MM.1S (cell line): ENCODE measurements around the gene COL6A1.
A peak's percentile ranks its signal among the peaks of the same experiment; 100 is the strongest.

Experiments used
- DNase-seq: peaks from one replicate; pipeline ENCODE4 v3.0.0-alpha.2; 2015
- H2AFZ ChIP-seq: fragments of 300-600 bp; sonication (generic); 2 replicates; pipeline ENCODE4 v1.6.0; 2016; ENCODE audit warnings: antibody characterized with exemption, low read length
- H3F3A ChIP-seq: fragments of 300-600 bp; sonication (generic); 2 replicates; pipeline ENCODE4 v1.6.1; 2016; ENCODE audit warnings: mild to moderate bottlenecking, antibody characterized with exemption, low read length, moderate library complexity, mixed read lengths; ENCODE audit not compliant: insufficient read depth
- H3K27ac ChIP-seq: fragments of 300-600 bp; sonication (generic); 2 replicates; pipeline ENCODE4 v1.5.1; 2016; ENCODE audit warnings: mild to moderate bottlenecking, low read length
- H3K27me3 ChIP-seq: fragments of 300-600 bp; sonication (generic); replicated peaks from 2 replicates; pipeline ENCODE4 v1.6.0; 2016; ENCODE audit warnings: low read length; ENCODE audit not compliant: insufficient read depth
- H3K36me3 ChIP-seq: fragments of 300-600 bp; sonication (generic); replicated peaks from 2 replicates; pipeline ENCODE4 v1.6.1; 2016; ENCODE audit warnings: mild to moderate bottlenecking, low read length, mixed read lengths; ENCODE audit not compliant: insufficient read depth
- H3K4me1 ChIP-seq: fragments of 300-600 bp; sonication (generic); 2 replicates; pipeline ENCODE4 v1.6.1; 2016; ENCODE audit warnings: low read length, mixed read lengths
- H3K4me2 ChIP-seq: fragments of 300-600 bp; sonication (generic); 2 replicates; pipeline ENCODE4 v1.6.0; 2016; ENCODE audit warnings: low read depth, low read length
- H3K4me3 ChIP-seq: fragments of 300-600 bp; sonication (generic); 2 replicates; pipeline ENCODE4 v1.5.1; 2016; ENCODE audit warnings: low read length, mixed read lengths
- H3K79me2 ChIP-seq: fragments of 300-600 bp; sonication (generic); 2 replicates; pipeline ENCODE4 v1.6.1; 2016; ENCODE audit warnings: mixed run types, low read length, mixed read lengths
- H3K9ac ChIP-seq: fragments of 300-600 bp; sonication (generic); 2 replicates; pipeline ENCODE4 v1.6.1; 2016; ENCODE audit warnings: low read length, mixed read lengths
- H3K9me2 ChIP-seq: fragments of 300-600 bp; sonication (generic); replicated peaks from 2 replicates; pipeline ENCODE4 v1.6.1; 2016; ENCODE audit warnings: mild to moderate bottlenecking, low read length, mixed read lengths; ENCODE audit not compliant: insufficient read depth
- H3K9me3 ChIP-seq: fragments of 300-600 bp; sonication (generic); replicated peaks from 2 replicates; pipeline ENCODE4 v1.6.1; 2016; ENCODE audit warnings: mild to moderate bottlenecking, low read length, mixed read lengths; ENCODE audit not compliant: insufficient read depth
- H4K20me1 ChIP-seq: fragments of 300-600 bp; sonication (generic); 2 replicates; pipeline ENCODE4 v1.6.1; 2016; ENCODE audit warnings: mild to moderate bottlenecking, low read length, moderate library complexity, mixed read lengths; ENCODE audit not compliant: insufficient read depth
- EZH2 ChIP-seq: fragments of 300-600 bp; sonication (generic); optimal IDR thresholded peaks from 2 replicates; pipeline ENCODE3; 2017; ENCODE audit warnings: low read depth, mild to moderate bottlenecking, antibody characterized with exemption, low read length, mixed read lengths
- EZH2phosphoT487 ChIP-seq: fragments of 300-600 bp; sonication (generic); IDR thresholded peaks from 2 replicates; pipeline ENCODE4 v1.6.1; 2018; ENCODE audit warnings: antibody characterized with exemption, low read length
- TF ChIP-seq, protein P1 (sequence below): fragments of 300-600 bp; sonication (generic); IDR thresholded peaks from 2 replicates; pipeline ENCODE4 v1.5.1; 2016; ENCODE audit warnings: antibody characterized with exemption, low read length, mixed read lengths

Gene COL6A1

DNA sequence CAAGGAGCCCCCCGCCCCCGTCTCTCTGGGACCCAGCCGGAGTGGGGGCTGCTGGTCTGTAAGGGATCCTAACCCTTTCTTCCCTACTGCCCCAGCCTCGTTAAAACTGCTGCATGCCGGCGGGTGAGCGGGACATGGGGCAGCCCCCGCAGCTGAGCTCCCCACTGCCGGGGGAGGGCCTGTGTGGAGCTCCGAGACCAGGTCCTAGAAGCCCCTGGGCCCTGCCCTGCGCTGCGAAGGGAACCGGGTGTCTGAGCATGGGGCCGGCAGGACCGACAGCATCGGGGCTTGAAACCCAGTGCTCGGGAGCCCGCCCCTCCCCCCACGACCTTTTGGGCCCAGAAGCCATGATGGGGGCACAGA lies 9.2 kb upstream of the COL6A1 start:
- TF ChIP-seq EZH2, result no peak
- no peak for TF ChIP-seq EZH2phosphoT487
- TF ChIP-seq, protein P1, sequence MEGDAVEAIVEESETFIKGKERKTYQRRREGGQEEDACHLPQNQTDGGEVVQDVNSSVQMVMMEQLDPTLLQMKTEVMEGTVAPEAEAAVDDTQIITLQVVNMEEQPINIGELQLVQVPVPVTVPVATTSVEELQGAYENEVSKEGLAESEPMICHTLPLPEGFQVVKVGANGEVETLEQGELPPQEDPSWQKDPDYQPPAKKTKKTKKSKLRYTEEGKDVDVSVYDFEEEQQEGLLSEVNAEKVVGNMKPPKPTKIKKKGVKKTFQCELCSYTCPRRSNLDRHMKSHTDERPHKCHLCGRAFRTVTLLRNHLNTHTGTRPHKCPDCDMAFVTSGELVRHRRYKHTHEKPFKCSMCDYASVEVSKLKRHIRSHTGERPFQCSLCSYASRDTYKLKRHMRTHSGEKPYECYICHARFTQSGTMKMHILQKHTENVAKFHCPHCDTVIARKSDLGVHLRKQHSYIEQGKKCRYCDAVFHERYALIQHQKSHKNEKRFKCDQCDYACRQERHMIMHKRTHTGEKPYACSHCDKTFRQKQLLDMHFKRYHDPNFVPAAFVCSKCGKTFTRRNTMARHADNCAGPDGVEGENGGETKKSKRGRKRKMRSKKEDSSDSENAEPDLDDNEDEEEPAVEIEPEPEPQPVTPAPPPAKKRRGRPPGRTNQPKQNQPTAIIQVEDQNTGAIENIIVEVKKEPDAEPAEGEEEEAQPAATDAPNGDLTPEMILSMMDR, result no peak
- H3K4me1 ChIP-seq, result peaks cover 6% of the 10 kb centered on the region
- no peak for DNase-seq
- H3K4me3 ChIP-seq, result no peak overlapping the region
- no peaks in the 10 kb centered on the region for H4K20me1 ChIP-seq
- no peaks in the 10 kb centered on the region for H3K9me3 ChIP-seq
- H3K27me3 ChIP-seq, result peaks cover 74% of the 10 kb centered on the region
- no peaks in the 10 kb centered on the region for H3F3A ChIP-seq
- no peak overlapping the region for H2AFZ ChIP-seq
- peak overlapping the region; percentile 91; the same call in 1 of the 2 replicates for H3K4me2 ChIP-seq
- no peaks in the 10 kb centered on the region for H3K79me2 ChIP-seq
- H3K27ac ChIP-seq, result no peak overlapping the region
- H3K36me3 ChIP-seq, result no peaks in the 10 kb centered on the region
- H3K9ac ChIP-seq, result no peak overlapping the region
- no peaks in the 10 kb centered on the region for H3K9me2 ChIP-seq

DNA sequence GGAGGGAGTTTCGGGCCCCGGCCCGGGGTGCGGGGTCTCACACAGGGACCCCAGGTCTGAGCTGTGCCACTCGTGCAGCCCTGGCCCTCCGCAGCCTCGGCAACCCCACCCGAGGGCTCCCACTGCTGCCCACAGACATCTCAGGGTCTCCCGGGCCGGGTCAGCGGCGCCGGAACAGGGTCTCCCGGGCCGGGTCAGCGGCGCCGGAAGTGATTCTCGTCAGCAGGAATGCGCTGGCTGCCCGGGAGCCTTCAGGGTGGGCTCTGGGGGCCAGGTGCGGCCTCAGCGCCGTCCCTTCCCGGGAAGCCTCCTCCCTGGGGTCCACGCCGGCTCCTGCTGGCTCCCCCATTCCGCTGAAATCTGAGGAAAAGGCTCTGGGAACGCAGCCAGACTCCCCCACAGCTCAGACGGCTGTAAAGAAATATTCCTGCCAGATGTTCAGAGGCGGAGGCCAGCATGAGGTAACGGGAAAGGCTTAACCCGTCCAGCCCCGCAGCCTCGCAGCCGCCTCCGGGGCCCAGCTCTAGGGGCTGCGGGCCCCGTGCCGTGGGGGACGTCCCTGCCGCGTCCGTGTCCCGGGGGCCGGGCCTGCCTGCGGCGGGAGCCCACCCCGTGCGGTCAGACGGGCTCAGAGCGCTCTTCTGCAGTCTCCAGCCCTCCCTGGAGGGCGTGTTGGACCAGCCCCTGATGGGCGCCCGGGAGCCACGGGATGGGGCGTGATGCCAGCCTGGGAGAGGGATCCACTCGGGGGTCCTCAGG lies 8.7 kb upstream of the COL6A1 start:
- Histone ChIP-seq H4K20me1 (no peaks in the 10 kb centered on the region), H3K79me2 (no peaks in the 10 kb centered on the region), H3F3A (no peaks in the 10 kb centered on the region), H3K9ac (peak overlapping the region; percentile 28; the same call in 1 of the 2 replicates), H3K4me2 (peak overlapping the region; percentile 91), H3K4me3 (peak overlapping the region; percentile 61), H3K27ac (no peak overlapping the region), H3K9me3 (no peaks in the 10 kb centered on the region), H3K9me2 (no peaks in the 10 kb centered on the region), H3K36me3 (no peaks in the 10 kb centered on the region), H3K27me3 (peaks cover 72% of the 10 kb centered on the region), H2AFZ (peak overlapping the region; percentile 77), H3K4me1 (peaks cover 6% of the 10 kb centered on the region)
- DNase-seq, result no peak
- no peak for TF ChIP-seq EZH2phosphoT487
- TF ChIP-seq, protein P1, result no peak
- TF ChIP-seq EZH2, result no peak

DNA sequence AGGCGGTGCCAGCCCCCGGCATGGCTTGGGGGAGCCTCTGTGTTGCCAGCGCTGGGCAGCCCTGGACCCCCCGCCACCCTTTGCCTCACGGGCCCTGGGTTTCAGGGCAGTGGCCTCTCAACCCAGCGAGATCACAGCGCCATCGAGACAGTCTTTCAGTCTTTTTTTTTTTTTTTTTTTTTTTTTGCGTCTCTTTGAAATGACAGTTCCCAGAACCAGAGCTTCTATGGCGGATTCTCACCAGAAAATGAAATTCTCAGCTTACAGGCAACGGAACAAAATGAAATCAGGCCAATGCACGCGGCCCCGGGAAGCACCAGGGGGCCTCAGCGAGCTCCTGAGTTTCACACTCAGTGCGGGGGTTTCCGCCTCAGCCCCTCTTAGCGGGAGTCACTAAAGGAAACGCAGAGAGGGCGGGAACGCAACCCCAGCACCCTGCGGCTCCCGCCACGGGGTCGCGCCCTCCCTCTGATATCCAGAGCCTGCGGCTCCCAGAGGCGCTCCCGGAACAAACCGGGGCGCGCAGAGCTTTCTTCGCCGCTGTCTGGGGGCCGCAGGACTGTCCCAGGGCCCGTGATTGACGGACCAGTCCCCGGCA lies 8.0 kb upstream of the COL6A1 start:
- Histone ChIP-seq H3K4me3 (peak overlapping the region; percentile 61), H4K20me1 (no peaks in the 10 kb centered on the region), H2AFZ (peak overlapping the region; percentile 77), H3K27me3 (peaks cover 72% of the 10 kb centered on the region), H3K4me1 (peaks cover 6% of the 10 kb centered on the region), H3K9me2 (no peaks in the 10 kb centered on the region), H3K4me2 (peak overlapping the region; percentile 91), H3K36me3 (no peaks in the 10 kb centered on the region), H3K79me2 (no peaks in the 10 kb centered on the region), H3K9ac (peak overlapping the region; percentile 28; the same call in 1 of the 2 replicates), H3K27ac (no peak overlapping the region), H3F3A (no peaks in the 10 kb centered on the region), H3K9me3 (no peaks in the 10 kb centered on the region)
- DNase-seq, result peak; percentile 77
- no peak for TF ChIP-seq EZH2phosphoT487
- TF ChIP-seq, protein P1, result peak; percentile 77
